GM23248 (cell line): ENCODE data around the gene TTC8.

Source experiments
- EZH2 ChIP-seq: fragments of 200-600 bp; sonication (generic); IDR thresholded peaks from 2 replicates; pipeline ENCODE4 v1.6.1; 2018; ENCODE audit warnings: antibody characterized with exemption, mild to moderate bottlenecking; ENCODE audit not compliant: insufficient read depth, poor library complexity, severe bottlenecking
- EZH2phosphoT487 ChIP-seq: fragments of 200-600 bp; sonication (generic); IDR thresholded peaks from 2 replicates; pipeline ENCODE4 v1.6.1; 2018; ENCODE audit warnings: antibody characterized with exemption, moderate library complexity, mild to moderate bottlenecking, low read depth; ENCODE audit not compliant: insufficient read depth

GRCh38 chr14:88863167-88863566 is 38.7 kb downstream of the TTC8 start:
- TF ChIP-seq EZH2, result no peak
- TF ChIP-seq EZH2phosphoT487, result no peak
